Sigmoid colon (tissue), 4 donors: ENCODE measurements around the gene CEP57.

Source experiments
- CTCF ChIP-seq, 4 experiments: fragments of 450-650 bp in 3 of 4; fragments of 200-600 bp in 1 of 4; IDR thresholded peaks; one replicate each; pipeline ENCODE4 v1.5.1; 2016 to 2019; ENCODE audit warnings: antibody characterized with exemption in 4 of 4, mild to moderate bottlenecking in 3 of 4, moderate library complexity in 2 of 4
- EP300 ChIP-seq, 4 donors: sonication (generic); formaldehyde crosslinking; IDR thresholded peaks; one replicate each; pipeline ENCODE4 v1.6.1; 2017; ENCODE audit warnings: antibody characterized with exemption in 4 of 4
- POLR2A ChIP-seq, 2 donors: fragments of 450-650 bp; IDR thresholded peaks; one replicate each; pipeline ENCODE4 v1.6.1; 2016; ENCODE audit warnings: antibody characterized with exemption in 2 of 2, mild to moderate bottlenecking in 2 of 2, moderate library complexity in 2 of 2
- POLR2AphosphoS5 ChIP-seq, 4 donors: sonication (generic); formaldehyde crosslinking; IDR thresholded peaks; one replicate each; pipeline ENCODE4 v1.6.1; 2017; ENCODE audit warnings: antibody characterized with exemption in 4 of 4

- no peak for TF ChIP-seq CTCF (IDR thresholded peaks at IDR 0.05)
- no peak for TF ChIP-seq POLR2AphosphoS5 (IDR thresholded peaks at IDR 0.05)
- TF ChIP-seq POLR2A (IDR thresholded peaks at IDR 0.05), result no peak
- no peak for TF ChIP-seq EP300 (IDR thresholded peaks at IDR 0.05)
Observed at GRCh38 chr11:95832763-95833162, 42.5 kb downstream of the CEP57 start.
